Hepatic stellate cell (primary cell): Measurements from ENCODE around the gene REM2.

Experiments
- DNase-seq: peaks from one replicate; pipeline ENCODE4 v3.0.0; 2011; ENCODE audit warnings: low spot score

Gene REM2

DNA sequence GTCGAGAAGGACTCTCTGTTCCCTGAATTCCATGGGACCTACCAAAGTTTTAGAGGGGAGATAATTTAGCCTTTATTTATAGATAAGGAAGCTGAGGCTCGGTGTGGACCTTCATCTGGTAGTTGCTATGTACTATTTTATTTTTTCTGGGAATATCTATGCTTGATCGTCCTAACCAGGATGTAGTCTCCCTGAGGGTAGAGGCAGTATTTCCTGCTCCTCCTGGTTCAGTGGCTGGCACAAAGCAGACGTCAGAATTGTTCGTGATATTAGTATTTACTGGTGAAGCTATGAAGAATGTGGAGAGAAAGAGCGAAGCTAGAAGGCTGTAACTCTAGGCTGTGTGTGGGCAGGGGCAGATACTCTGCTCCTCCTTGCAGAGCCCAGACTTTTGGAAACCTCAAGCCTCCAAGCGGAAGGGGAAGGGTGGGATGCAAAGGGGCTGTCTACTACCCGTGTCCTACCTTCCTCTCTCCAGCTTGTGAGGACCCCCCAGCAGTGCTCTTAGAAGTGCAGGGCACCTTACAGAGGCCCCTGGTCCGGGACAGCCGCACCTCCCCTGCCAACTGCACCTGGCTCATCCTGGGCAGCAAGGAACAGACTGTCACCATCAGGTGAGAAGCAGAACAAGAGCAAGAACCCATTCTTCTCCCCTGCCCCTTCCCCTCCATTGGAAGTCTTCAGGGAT lies 10.0 kb upstream of the REM2 start:
- DNase-seq, result no peak

GRCh38 chr14:22875003-22875747 lies 7.8 kb upstream of the REM2 start:
- DNase-seq, result no peak

DNA sequence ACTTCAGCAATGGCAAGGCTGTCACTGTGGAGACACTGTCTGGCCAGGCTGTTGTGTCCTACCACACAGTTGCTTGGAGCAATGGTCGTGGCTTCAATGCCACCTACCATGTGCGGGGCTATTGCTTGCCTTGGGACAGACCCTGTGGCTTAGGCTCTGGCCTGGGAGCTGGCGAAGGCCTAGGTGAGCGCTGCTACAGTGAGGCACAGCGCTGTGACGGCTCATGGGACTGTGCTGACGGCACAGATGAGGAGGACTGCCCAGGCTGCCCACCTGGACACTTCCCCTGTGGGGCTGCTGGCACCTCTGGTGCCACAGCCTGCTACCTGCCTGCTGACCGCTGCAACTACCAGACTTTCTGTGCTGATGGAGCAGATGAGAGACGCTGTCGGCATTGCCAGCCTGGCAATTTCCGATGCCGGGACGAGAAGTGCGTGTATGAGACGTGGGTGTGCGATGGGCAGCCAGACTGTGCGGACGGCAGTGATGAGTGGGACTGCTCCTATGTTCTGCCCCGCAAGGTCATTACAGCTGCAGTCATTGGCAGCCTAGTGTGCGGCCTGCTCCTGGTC lies 7.2 kb upstream of the REM2 start:
- DNase-seq, result no peak

GRCh38 chr14:22877000-22877501 lies 6.0 kb upstream of the REM2 start:
- no peak for DNase-seq

GRCh38 chr14:22878271-22879246 lies 4.5 kb upstream of the REM2 start:
- DNase-seq, result no peak

GRCh38 chr14:22882064-22882463 lies 958 bp upstream of the REM2 start:
- DNase-seq, result no peak

- peak; percentile 74 for DNase-seq
Observed at GRCh38 chr14:22882529-22883172, 371 bp upstream of the REM2 start.

- DNase-seq, result no peak
Observed at GRCh38 chr14:22884076-22884737, 1.2 kb downstream of the REM2 start.

DNA sequence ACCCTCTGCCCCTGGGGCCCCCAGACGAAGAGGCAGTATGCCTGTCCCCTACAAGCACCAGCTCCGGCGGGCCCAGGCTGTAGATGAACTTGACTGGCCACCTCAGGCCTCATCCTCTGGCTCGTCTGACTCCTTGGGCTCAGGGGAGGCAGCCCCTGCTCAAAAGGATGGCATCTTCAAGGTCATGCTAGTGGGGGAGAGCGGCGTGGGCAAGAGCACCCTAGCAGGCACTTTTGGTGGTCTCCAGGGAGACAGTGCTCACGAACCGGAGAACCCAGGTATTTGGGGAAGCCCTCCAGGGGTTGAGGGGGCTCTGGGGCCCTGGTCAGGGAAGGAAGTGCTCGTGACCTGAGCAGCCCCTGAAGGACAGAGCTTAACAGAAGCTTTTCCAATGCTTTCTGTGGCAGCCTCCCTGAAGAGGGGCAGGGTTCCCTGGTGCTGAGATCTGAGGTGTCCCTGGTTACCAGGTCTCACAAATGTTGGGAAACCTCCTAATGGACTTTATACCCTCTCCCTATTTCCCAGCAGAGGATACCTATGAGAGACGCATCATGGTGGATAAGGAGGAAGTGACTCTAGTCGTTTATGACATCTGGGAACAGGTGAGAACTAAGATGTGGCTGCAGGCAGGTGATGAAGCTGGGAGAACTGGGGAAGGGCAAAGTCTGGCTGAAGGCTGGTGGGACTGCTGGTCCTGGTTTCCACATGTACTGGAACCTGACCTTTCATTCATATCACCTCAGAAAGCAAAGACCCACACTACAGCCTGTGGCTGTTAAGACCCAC lies 1.9 kb downstream of the REM2 start:
- no peak for DNase-seq

GRCh38 chr14:22885975-22886374 lies 3.0 kb downstream of the REM2 start:
- no peak for DNase-seq

DNA sequence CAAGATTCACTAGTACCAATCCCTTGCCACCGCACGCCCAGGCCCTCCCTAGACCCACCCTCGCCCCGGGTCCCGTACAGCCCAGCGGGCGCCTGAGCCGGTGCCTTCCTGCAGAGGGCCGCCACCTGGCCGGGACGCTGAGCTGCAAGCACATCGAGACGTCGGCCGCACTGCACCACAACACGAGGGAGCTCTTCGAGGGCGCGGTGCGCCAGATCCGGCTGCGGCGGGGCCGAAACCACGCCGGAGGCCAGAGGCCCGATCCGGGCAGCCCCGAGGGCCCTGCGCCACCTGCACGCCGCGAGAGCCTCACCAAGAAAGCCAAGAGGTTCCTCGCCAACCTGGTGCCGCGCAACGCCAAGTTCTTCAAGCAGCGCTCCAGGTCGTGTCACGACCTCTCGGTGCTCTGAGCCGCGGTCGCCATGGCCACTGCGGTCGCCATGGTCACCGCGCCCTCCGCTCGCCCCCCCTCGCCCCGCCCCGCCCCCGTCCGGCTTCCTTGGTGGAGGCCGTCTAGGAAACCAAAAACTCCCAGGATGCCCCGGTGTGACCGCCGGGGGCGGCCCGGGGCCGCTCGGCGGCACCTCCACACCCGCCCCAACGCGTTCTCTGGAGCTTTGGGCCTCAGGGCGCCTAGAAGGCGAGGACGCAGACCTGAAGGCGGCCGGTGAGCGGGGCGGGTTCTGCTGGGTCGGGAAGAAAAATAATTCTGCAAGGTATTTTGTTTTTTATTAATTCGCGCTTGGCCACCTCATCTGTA lies 3.7 kb downstream of the REM2 start:
- DNase-seq, result peak; percentile 82

GRCh38 chr14:22887260-22887989 lies 4.4 kb downstream of the REM2 start:
- DNase-seq, result peak; percentile 76

- no peak for DNase-seq
Observed at GRCh38 chr14:22887990-22888378, 5.0 kb downstream of the REM2 start.

DNA sequence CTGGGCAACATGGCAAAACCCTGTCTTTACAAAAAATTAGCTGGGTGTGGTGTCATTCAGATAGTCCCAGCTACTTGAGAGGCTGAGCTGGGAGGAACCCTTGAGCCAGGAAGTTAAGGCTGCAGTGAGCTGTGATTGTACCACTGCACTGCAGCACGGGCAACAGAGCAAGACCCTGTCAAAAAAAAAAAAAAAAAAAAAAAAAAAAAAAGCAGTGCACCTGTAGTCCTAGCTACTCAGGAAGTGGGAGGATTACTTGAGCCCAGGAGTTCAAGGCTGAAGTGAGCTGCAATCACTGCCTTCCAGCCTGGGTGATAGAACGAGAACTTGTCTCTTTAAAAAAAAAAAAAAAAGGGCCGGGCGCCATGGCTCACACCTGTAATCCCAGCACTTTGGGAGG lies 5.6 kb downstream of the REM2 start:
- DNase-seq, result no peak

GRCh38 chr14:22890416-22890815 lies 7.4 kb downstream of the REM2 start:
- no peak for DNase-seq

DNA sequence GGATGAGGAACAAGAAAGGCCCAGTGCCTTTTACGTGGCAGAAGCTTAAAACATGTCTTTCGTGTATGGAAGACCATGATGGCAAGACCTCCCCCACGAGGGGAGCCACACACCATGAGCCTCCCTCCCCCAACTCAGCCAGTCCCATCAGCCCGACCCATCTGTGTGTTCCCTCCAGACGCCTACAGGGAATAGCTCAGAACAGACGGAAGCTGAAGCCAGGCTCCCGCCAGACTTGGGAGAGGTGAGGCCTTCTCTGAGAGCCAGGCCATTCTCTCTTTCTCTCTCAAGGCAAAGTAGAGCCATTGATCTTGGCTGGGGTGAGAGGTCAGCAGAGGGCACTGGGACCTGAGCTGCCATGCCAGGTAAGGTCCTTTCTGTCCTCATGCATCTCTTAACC lies 9.5 kb downstream of the REM2 start:
- DNase-seq, result no peak

DNA sequence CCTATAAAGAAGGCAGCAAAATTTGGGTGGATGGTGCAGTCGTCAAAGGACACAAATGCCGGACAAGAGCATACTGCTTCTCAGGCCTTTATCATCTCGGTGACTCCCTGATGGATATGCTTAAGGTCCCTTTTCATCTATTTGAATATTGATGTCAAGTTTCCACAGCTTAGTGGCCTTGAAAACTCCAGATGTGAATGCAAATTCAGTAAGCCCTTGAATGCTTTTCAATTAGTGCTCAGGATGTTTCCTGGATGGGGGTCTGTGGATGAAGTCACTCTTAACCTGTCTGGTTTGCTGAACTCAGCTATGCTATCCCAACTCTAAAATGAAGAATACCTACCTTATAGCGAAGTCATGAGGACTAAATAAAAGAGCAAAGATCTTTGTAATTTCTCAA lies 10.7 kb downstream of the REM2 start:
- DNase-seq, result no peak

- DNase-seq, result no peak
Observed at GRCh38 chr14:22895402-22895801, 12.4 kb downstream of the REM2 start.

DNA sequence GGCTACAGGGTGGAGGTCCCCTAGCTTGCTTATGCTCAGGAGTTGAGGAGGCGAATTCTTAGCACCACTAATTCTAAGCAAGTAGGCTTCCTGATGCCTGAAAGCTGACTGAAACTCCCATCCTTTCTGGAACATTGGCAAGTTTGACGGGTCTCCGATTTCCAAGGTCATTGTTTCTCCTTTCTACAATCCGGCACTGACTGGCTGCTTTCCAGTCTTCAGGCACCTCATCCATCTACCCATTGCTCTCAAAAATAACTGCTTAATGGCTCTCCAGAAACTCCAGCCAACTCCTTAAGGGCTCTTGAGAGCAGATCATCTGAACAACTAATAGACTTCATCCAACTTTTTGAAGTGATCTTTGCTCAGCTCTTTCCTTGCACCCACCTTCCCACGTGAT lies 13.3 kb downstream of the REM2 start:
- DNase-seq, result no peak
